HG02678 (cell line): ENCODE measurements around the gene DNAI2.
"Not testable (repeated sequence)": the region's sequence is repeated elsewhere in the genome, so short reads cannot be mapped to it uniquely, and the experiment has no call there.

Experiments
- ATAC-seq: cut with Tn5 transposase; IDR thresholded peaks from one replicate; pipeline ENCODE4 v1.9.1; 2021; ENCODE audit warnings: mild to moderate bottlenecking, moderate library complexity; ENCODE audit not compliant: unreplicated experiment

Gene DNAI2

DNA sequence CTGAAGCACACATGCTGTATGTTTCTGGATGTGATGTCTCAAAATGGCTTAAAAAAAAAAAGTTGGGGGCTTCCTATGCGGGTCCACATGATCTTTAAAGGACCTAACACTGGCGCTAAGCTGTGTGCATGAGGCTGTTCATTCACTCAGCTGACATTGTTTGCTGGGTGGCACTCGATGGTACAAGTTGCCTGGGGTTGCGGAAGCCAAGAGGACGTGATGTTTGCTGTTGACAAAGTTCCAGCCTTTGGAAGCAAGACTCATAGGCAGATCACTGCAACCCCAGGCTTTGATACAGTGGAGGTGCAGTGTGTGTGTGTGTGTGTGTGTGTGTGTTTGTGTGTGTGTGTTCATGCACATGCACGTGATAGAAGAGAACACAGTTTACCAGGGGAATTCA lies 29.5 kb upstream of the DNAI2 start:
- no peak for ATAC-seq

DNA sequence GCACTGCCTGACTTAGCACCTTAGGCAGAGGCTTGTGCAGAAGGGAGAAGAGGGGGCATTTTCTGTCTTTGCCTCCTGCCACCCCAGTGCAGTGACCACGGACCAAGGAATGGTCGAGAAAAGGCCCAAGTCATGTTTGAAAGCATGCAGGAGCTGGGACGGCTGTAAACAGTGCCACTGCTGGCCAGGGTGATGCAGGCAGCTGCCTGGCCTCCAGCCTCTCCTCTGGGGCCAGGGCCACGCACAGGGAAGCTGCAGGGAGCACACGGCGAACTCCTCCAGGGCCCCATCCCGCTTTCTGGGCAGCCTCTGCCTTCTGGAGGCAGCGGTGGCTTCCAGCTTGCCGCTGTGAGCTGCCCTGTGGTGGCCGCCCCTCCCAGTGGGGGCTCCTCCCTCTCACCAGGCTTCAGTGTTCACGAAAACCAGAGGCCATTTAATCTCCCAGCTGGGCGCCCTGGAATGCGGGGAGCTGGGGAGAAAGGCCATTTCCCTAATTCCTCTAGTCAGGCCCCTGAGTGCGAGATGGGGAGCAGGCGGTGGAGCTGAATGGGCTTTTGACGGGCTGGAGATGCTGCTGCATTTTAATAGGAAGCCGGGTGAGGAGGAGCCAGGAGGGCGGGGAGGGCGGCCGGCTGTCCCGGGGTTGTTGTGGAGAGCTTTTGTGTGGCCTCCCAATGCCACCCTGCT lies 28.7 kb upstream of the DNAI2 start:
- ATAC-seq, result no peak

GRCh38 chr17:74245871-74246270 lies 28.2 kb upstream of the DNAI2 start:
- ATAC-seq, result no peak

DNA sequence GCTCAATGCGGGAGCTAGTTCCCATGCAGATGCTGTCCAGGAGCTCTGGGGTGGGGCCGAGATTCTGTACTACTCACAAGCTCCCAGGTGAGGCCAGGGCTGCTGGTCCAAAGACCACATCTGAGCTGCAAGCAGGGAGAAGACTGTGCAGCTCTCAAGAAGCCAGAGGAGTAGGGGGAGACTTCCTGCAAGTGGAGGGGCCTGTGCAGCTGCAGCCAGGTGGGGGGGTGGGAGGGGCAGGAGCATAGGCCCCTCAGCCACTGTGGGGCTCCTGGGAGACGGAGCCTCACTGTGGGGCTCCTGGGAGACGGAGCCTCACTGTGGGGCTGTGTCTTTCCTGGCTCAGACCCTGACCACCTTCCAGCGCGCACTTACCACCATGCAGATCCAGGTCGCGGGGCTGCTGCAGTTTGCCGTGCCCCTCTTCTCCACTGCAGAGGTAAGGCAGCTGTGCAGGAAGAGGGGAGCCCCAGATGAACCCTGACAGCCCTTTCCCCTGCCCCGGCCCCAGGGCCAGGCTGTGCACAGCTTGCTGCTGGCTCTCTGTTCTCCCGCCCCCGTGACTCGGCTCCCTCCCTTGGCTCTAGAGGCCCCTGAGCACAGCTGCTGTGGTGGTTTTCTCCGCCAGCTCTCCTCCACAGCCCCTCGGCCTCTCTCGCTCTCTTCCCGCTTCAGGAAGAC lies 24.3 kb upstream of the DNAI2 start:
- ATAC-seq, result no peak

GRCh38 chr17:74250324-74250995 lies 23.6 kb upstream of the DNAI2 start:
- no peak for ATAC-seq

GRCh38 chr17:74251051-74251450 lies 23.0 kb upstream of the DNAI2 start:
- no peak for ATAC-seq

DNA sequence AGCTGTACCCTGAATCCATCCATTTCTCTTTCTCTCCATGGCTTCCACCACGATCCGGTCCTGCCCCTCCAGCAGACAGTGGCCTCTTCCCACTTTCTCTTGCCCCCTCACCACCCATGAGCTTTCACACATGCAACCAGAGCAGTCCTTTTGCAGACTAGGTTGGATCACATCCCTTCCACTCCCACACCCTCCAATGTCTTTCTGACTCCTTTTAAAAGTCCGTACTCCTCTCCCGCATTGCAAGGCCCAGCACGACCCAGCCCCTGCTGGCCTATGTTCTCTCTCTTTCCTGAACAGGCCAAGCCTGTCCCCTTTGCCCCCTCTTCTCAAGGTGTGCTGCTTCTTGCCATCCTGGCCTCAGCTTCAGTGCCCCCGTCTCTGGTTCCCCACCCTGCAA lies 22.5 kb upstream of the DNAI2 start:
- no peak for ATAC-seq

DNA sequence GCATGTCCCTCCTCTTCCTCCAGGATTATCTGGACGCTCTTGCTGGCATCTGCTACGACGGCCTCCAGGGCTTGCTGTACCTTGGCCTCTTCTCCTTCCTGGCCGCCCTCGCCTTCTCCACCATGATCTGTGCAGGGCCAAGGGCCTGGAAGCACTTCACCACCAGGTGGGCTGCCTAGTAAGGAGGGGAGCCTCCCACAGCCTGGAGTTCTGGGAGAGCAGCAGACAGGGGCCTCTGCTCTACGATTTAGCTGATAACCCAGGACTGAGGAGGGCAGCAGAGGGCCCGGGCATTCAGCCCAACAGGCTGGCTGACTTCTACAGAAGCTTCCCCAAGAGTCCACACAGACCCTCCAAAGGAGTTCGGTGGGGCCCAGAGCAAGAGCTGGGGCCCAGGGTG lies 21.8 kb upstream of the DNAI2 start:
- ATAC-seq, result no peak

DNA sequence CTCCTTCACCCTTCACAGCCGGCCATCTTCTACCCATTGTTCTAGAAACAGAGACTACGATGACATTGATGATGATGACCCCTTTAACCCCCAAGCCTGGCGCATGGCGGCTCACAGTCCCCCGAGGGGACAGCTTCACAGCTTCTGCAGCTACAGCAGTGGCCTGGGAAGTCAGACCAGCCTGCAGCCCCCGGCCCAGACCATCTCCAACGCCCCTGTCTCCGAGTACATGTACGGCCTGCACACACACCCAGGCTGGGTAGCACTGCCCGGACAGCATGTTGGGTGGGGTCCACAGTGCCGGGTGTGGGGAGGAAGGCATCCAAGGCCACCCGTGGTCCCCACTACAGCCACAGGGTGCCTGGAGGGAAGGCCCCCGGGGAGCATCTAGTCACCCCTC lies 21.0 kb upstream of the DNAI2 start:
- no peak for ATAC-seq

DNA sequence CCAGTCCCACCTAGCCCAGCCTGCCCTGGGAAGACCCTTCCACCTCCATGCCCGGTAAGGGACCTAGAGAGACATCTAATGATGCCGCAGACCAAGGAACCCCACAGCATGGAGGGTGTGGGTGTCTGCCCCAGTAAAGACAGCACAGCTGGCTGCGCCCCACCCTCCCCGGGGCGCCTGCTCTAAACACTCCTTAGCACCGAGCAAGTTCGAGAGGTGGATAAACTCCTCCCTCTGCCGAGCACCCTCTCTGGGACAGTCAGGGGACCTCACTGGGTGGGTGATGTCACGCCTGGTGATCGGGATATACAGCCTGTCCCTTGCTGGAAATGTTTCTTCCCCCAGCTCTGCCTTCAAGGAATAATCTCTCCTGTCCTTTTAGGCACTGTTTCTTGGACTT lies 16.7 kb upstream of the DNAI2 start:
- ATAC-seq, result no peak

DNA sequence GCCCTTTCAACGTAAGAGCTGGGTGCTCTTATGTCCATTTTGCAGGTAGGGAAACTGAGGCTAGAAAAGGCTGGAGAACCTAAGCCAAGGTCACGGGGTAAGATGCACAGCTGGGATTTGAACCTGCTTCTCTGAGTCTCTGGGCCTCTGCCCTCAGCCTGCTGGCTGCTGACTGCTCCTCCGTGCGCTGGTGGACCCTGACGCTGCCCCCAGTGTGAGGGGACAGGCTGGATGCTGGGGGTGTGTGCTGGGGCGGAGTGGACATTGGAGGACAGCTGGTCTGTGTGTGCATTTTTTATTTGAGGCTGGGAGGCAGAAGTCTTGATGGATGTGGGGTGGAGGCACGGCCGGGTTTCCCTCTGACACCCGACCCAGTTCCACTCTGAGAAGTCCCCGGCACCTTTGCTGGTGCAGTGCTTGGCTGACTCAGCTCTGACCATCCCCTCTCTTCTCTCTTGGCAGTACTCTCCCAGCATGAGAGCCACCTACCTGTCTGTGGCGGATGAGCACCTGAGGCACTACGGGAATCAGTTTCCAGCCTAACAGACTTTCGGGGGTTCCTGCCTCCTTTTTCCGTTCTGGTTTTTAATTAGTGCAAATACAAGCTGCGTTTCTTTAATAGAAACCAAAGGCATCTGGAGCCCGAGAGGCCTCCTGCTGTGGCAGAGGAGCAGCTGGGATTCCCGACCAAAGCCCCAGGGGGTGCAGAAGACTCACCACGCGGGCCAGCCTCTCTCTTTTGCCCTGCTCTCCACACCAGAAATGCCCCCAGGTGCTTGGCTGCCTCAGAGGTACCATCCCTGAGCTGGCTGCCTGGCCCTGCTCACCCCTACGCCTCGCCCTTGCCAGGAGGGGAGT lies 14.1 kb upstream of the DNAI2 start:
- no peak for ATAC-seq

GRCh38 chr17:74260525-74260850 lies 13.5 kb upstream of the DNAI2 start:
- no peak for ATAC-seq

DNA sequence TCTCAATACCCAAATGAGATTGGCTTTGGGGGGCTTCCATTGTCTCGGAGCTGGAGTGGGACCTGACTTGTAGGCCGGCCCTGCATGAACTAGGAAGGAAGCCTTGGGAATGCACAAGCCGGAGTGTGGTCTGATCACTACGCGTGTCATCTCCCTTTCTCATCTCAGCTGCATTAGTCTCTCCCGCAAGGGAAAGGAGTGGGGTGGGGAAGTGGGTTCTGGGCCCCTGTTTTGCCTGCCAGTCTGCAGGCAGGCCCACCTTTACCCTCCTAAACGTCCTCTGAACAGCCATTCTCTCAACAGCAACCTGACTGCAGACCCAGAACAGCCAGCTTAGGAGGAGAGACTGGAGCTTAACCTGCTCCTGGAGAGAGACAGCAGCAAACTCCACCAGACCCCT lies 11.4 kb upstream of the DNAI2 start:
- no peak for ATAC-seq

DNA sequence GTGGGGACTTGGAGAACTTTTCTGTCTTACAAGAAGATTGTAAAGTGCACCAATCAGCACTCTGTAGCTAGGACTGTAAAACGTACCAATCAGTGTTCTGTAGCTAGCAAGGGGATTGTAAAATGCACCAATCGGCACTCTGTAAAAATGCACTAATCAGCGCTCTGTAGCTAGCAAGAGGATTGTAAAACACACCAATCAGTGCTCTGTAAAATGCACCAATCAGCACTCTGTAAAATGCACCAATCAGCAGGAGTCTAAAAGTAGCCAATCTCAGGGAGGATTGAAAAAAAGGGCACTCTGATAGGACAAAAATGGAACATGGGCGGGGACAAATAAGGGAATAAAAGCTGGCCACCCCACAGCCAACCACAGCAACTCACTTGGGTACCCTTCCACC lies 7.0 kb upstream of the DNAI2 start:
- ATAC-seq, result not testable (repeated sequence)

- ATAC-seq, result no peak
Measured at GRCh38 chr17:74267579-74267978, 6.5 kb upstream of the DNAI2 start.

DNA sequence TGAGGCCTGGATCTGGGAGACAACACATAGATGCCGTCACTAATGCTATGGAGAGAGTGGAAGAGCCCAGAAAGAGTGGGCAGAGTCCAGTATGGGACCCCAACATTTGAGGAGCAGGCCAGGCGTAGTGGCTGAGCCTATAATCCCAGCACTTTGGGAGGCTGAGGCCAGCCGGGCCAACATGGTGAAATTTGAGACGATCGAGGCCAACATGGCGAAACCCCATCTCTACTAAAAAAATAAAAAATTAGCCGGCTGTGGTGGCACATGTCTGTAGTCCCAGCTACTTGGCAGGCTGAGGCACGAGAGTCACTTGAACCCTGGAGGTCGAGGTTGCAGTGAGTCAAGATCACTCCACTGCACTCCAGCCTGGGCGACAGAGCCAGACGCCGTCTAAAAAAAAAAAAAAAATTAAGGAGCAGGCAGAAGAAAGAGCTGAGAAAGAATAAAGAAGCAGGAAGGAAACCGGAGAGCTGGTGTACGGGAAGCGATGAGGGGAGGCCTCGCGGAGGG lies 6.0 kb upstream of the DNAI2 start:
- no peak for ATAC-seq

- ATAC-seq, result no peak
Measured at GRCh38 chr17:74268558-74268957, 5.5 kb upstream of the DNAI2 start.

DNA sequence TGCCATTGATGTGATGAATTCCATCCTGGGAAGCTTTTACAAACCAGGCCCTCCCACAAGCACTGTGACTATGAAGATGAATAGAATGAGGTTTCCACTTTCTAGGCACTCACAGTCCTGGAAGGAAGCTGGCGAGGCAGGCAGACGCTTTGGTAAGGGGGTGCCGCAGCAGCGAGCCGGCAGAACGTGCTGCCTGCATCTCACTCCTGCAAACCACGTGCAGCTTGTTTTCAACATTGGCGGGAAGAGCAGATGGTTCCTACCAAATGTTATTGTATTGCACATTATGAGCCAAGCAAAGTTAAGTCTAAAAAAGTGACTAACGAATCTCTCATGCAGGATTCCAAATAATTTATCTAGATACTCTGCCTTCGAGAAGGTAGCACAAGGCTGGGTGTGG lies 3.7 kb upstream of the DNAI2 start:
- ATAC-seq, result no peak

DNA sequence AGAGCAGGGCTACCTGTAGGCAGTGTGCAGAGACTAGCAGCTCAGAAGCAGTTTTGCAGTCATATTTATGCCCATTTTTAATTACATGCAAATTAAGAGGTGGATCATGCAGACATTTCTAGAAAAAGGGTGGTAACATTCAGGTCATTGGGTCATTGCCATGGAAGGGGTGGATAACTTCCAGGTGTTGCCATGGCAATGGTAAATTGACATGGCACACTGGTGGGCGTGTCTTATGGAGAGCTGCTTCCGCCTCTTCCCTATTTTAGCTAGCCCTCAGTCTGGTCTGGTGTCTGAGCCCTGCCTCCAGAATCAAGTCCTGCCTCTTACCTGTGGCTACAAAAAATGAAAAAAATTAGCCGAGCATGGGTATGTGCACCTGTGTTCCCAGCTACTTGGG lies 2.8 kb upstream of the DNAI2 start:
- no peak for ATAC-seq

DNA sequence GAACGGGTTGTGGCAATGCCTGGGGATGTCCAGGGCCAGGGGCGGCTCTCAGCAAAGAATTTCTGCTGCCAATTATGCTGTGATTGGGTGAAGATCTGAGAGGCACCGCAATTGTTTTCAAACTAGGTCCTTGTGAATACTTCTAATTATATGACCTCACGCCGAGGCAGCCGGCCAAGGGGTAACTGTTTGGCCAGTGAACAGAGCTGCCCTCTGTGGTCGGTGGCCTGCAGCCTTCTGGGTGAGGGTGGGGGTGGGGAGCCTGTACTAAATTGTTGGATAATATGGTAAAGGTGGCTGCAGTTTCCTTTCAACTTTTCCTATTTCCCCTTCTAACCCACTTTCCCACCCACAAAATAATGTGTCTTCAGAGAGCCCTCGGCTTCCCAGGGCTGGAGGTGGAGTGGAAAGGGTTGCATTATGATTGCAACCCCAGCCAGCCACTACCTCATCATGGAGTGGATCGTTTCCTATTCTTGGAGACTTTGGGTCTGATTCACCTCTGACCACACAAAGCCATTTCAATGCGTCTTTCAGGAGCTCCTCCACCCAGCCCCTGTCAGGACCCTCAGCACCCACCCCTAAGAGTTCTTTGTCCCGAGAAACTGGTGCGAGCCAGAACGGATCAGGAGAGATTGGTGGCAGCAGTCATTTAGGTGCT lies 2.0 kb upstream of the DNAI2 start:
- no peak for ATAC-seq

DNA sequence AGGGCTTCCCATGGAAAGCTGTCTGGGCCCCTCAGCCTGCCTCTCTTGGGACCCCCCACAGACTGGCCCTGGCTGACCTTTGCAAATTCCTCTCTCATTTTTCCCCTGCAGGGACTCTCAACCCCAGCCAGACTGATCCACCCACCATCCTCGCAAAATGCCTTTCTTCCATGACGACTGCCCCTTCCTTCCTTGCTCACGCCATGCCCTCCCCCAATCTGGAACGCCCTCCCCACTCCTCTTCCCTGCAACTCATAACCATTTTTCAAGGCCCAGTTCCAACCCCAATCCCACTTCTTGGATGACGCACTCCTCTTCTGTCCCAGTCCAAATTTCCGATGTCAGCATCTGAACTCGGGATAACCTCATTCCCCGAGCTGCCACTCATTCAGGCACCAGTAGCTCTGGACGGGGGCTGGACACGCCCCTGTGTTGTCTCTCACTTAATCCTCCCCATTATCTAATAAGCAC lies 1.3 kb upstream of the DNAI2 start:
- ATAC-seq, result no peak
